ENCODE measurements around the gene RXRA. TPM values are rescaled to one million over a fixed set of nuclear protein-coding genes. Genes with fewer than 3 reads are reported as not detected.

The RXRA gene
- total RNA-seq, 6 experiments from 2014 or later: 23.2 to 31.9 (median 28.0) TPM

DNA sequence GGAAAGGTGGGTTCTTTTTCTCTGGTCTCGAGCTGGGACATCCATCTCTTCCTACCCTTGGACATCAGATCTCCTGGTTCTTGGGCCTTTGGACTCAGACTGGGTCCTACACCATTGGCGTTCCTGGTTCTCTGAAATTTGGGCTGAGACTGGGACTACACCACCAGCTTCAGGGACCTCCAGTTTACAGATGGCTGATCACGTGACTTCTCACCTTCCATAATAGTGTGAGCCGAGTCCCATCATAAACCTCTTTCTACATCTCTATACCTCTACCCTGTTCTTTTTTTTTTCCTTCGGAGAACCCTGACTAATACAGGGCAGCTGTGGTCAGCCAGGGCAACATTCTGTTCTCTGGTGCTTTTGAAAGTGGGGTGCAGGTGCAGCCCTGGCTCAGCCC lies 27.2 kb upstream of the RXRA start:
- H3K4me1 Mint-ChIP-seq (ENCODE audit: low read depth): no peaks in the 10 kb centered on the region
- H3K4me3 Mint-ChIP-seq: no peak overlapping the region
- peaks cover 33% of the 10 kb centered on the region for H3K27me3 Mint-ChIP-seq (ENCODE audit: insufficient read depth)
- no peaks in the 10 kb centered on the region for H3K36me3 Mint-ChIP-seq (ENCODE audit: low read depth)
- no peak for DNase-seq
- H3K27ac Mint-ChIP-seq: no peak overlapping the region
- no peaks in the 10 kb centered on the region for H3K9me3 Mint-ChIP-seq
- TF ChIP-seq, protein P1, sequence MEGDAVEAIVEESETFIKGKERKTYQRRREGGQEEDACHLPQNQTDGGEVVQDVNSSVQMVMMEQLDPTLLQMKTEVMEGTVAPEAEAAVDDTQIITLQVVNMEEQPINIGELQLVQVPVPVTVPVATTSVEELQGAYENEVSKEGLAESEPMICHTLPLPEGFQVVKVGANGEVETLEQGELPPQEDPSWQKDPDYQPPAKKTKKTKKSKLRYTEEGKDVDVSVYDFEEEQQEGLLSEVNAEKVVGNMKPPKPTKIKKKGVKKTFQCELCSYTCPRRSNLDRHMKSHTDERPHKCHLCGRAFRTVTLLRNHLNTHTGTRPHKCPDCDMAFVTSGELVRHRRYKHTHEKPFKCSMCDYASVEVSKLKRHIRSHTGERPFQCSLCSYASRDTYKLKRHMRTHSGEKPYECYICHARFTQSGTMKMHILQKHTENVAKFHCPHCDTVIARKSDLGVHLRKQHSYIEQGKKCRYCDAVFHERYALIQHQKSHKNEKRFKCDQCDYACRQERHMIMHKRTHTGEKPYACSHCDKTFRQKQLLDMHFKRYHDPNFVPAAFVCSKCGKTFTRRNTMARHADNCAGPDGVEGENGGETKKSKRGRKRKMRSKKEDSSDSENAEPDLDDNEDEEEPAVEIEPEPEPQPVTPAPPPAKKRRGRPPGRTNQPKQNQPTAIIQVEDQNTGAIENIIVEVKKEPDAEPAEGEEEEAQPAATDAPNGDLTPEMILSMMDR (IDR thresholded peaks at IDR 0.05): no peak

DNA sequence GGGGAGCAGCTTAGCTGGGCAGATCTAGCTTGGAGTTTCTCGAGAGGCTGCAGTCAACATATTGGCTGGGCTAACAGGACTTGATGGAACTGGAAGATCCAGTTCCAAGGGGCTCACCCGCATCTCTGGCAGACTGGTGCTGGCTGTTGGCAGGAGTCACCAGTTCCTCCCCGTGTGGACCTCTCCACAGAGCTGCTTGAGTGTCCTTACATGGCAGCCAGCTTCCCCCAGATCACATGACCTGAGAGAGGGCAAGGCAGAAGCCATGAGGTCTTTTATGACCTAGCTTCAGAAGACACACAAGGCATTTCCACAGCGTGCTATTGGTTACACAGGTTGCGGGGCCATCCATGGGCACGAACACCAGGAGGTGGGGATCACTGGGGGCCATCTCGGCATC lies 26.4 kb upstream of the RXRA start:
- no peak for DNase-seq
- Mint-ChIP-seq H3K4me3 (no peak overlapping the region), H3K36me3 (ENCODE audit: low read depth) (no peaks in the 10 kb centered on the region), H3K9me3 (no peaks in the 10 kb centered on the region), H3K27me3 (ENCODE audit: insufficient read depth) (peaks cover 30% of the 10 kb centered on the region), H3K27ac (no peak overlapping the region), H3K4me1 (ENCODE audit: low read depth) (no peaks in the 10 kb centered on the region)
- TF ChIP-seq, protein P1 (IDR thresholded peaks at IDR 0.05): no peak

GRCh38 chr9:134301387-134302129 lies 24.7 kb upstream of the RXRA start:
- no peaks in the 10 kb centered on the region for H3K9me3 Mint-ChIP-seq
- peaks cover 26% of the 10 kb centered on the region for H3K27me3 Mint-ChIP-seq (ENCODE audit: insufficient read depth)
- TF ChIP-seq, protein P1 (IDR thresholded peaks at IDR 0.05): no peak
- no peak overlapping the region for H3K4me3 Mint-ChIP-seq
- H3K4me1 Mint-ChIP-seq (ENCODE audit: low read depth): no peaks in the 10 kb centered on the region
- no peak for DNase-seq
- no peaks in the 10 kb centered on the region for H3K36me3 Mint-ChIP-seq (ENCODE audit: low read depth)
- no peak overlapping the region for H3K27ac Mint-ChIP-seq

- H3K27ac Mint-ChIP-seq: no peak overlapping the region
- no peaks in the 10 kb centered on the region for H3K9me3 Mint-ChIP-seq
- H3K4me1 Mint-ChIP-seq (ENCODE audit: low read depth): no peaks in the 10 kb centered on the region
- H3K36me3 Mint-ChIP-seq (ENCODE audit: low read depth): no peaks in the 10 kb centered on the region
- H3K4me3 Mint-ChIP-seq: no peak overlapping the region
- H3K27me3 Mint-ChIP-seq (ENCODE audit: insufficient read depth): peaks cover 32% of the 10 kb centered on the region
- TF ChIP-seq, protein P1 (IDR thresholded peaks at IDR 0.05): no peak
- no peak for DNase-seq
These were observed 24.0 kb upstream of the RXRA start for GRCh38 chr9:134302130-134302817.

- peaks cover 35% of the 10 kb centered on the region for H3K27me3 Mint-ChIP-seq (ENCODE audit: insufficient read depth)
These were observed 22.7 kb upstream of the RXRA start for GRCh38 chr9:134303601-134304000.

More at GRCh38 chr9:134303601-134304000, 22.7 kb upstream of the RXRA start:
- Mint-ChIP-seq H3K9me3 (no peaks in the 10 kb centered on the region), H3K4me1 (ENCODE audit: low read depth) (no peaks in the 10 kb centered on the region), H3K36me3 (ENCODE audit: low read depth) (no peaks in the 10 kb centered on the region), H3K4me3 (no peak overlapping the region), H3K27ac (no peak overlapping the region)
- TF ChIP-seq, protein P1 (IDR thresholded peaks at IDR 0.05): no peak
- DNase-seq: no peak
